CD4-positive, alpha-beta T cell treated with Interleukin-6 for 4 hours (primary cell): Measurements from ENCODE around the gene ANO2.
"Not testable (repeated sequence)": the region's sequence is repeated elsewhere in the genome, so short reads cannot be mapped to it uniquely, and the experiment has no call there.

Experiments used
- DNase-seq: peaks from one replicate; pipeline ENCODE4 v3.0.0-alpha.2; 2020; ENCODE audit warnings: mixed read lengths

Gene ANO2

DNA sequence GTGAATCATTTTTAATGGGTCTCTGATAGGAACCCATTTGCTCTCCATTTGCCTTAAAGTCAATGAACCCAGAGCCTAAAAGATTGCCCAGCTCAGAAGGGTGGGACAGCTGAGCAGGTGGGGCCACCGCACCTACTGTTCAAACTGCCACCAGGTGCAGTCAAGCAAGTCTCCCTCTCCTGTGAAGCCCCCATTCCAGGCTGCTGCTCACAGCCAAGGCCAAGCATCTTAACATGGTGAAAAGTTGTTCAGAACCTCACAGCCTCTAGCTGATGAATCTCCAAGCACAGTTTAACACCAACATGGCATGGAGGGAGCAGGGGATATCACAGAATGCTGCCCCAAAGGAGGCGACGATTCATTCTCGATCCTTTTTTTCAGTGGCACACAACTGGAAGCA, 29.5 kb downstream of the ANO2 start:
- DNase-seq, result no peak

DNA sequence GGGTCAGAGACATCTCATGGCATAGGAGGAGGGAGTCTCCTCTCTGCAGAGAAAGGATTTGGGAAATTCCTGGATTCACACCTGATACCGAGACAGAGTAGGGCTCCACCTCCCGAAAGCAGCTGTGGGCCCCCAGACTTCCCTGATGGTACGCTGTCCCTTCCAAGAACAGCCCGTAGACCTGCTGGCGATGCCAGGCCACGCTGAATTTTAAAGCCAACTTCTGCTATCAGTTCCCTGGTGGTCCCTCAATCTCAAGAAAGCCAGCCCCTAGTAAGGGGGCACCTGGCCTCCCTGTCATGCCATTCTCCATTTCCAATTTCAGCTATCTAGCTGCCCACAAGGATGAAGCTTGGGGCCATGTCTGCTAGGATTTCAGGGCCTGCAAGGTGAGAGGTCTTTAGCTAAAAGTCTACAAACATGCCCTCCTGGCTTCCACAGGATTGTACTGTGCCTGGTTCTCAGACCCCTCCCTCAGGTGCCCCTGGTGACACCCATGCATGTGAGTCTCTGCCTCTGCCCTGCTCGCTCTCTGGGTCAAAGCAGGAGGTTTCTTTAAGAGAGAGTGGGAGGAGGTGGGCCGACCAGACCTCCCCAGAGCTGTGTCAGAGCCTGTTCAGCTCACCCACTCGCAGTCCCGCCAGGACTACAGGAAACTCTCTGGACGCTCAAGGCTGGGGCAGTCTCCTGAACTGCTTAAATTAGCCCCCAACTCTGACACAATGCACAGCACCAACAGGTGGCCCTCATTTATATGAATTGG, 30.5 kb downstream of the ANO2 start:
- no peak for DNase-seq

- no peak for DNase-seq
Measured at GRCh38 chr12:5913387-5913786, 31.7 kb downstream of the ANO2 start.

DNA sequence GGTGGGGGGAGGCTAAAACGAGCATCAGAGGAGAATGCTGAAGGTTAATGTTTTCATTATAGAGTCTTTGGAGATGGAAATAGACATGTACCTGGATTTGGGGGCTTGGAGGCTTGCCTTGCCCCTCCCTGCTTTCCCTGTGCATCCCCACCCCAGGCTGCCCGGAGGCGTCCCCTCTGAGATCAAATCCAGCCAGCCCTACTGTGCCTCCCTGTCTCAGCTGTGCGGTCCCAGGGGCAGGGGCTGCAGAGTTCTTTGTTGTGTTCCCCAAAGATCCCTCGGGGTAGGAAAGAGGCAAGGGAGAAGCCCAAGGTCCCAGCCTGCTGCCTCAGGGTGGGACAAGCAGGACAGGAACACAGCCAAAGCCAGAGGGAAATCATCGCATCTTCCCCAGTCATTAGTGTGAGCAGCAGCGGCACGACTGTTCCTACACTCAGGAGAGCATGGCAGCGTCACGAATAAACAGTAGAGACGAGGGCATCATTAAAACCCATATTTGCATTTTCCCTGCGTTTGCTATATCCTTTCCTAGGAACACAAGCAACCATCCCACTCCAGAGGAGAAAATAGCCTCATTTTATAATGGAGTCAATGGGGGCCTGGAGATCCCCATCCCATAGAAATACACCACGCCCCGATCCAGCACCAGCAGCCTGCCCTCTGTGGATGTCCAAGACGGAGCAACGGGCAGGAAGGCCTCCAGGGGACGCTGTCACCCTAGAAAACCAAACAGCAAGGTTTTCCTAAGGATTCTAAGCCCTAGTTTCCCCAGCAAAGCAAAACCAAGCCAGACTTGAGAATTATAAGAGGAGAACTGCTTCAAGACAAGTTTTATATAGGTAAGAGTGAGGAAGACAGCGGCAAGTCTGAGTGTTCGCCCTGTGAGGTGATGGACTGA, 32.4 kb downstream of the ANO2 start:
- DNase-seq, result no peak

- no peak for DNase-seq
Measured at GRCh38 chr12:5912011-5912410, 33.0 kb downstream of the ANO2 start.

DNA sequence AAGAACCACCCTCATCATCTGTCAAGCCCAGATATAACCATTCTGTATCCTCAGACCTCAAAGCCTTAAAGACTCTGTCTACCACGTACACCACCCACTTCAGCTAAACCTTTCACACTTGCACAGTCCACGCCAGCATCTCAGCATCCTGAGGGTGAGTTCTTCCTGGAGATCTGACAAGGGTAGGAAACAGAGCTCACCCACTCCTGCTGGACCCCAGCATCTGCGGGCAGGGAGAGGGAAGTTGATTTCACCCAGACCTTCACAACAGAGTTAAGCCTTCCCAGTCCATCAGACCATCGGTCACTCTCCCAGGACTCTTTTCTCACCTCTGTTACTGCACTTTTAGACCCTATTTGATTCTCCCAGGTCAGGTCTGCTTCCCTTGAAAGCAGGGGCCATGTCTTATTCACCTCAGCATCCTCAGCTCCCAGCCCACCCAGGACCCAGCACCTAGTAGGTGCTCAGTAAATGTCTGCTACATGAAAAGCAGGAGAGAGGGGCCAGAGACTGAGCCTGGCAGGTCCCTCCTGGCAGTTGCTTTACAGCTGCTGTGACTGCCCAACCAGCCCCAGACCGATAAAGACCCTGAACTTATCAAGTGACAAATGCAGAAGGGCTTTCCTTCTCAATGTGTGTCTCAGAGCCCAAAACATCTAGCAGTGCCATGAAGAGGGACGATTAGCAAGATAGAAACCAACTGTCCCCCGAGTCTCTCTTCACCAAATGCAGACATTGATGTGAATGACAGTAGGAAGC, 34.1 kb downstream of the ANO2 start:
- DNase-seq, result no peak

DNA sequence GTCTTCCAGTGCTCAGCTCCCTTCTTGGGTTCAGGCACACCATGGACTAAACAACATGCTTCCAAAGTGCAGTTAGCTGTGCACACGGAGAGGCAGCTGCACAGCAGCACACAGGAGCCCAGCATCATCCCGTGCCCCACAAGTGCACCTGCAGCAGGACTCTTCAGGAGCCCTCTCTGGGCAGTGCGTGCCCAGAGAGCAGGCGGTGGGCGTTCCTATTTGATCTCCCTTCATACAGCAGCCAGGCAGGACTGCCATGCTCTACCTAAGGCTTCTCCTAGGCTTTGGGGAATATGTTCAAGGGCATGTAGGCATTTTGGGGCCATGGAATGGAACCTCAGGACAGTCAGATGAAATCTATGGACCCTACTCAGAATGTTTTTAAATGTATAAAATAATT, 35.5 kb downstream of the ANO2 start:
- DNase-seq, result no peak

- DNase-seq, result no peak
Measured at GRCh38 chr12:5908251-5908650, 36.8 kb downstream of the ANO2 start.

DNA sequence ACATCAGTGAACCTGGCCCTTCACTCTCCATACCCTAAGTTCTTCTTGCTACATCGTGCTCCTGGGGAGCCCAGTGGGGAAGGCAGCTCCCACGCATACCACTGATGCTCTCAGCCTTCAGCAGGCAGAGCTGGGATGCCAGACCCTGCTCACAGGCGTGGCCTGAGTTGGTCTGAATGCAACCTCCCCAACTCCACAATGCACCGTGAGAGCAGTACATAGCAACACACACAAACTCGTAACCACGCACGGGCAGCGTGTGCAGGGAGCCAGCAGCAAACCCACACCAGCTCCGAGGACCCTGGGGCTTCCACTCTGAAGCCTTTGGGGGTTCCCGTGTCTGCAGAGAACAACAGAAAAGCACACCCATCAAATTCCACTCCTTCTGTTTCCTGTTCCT, 37.3 kb downstream of the ANO2 start:
- DNase-seq, result no peak

DNA sequence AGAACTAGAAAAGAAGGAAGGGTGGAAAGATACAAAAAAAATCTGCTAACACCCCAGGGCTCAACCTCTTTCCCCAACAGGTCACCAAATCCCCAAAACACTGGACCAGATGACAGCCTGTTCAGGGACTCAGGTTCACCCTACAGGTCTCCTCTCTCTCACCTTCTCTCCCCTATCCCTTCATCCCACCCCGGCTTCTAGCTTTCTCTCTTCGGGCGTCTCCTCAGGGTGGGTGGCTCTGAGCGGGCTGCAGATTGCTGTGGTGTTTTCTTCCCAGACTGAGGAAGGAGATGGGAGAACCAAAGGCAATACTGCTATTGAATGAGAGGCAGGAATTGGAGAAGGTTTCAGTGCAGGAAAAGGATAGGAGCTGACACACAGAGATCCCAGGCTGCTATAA, 39.3 kb downstream of the ANO2 start:
- no peak for DNase-seq

DNA sequence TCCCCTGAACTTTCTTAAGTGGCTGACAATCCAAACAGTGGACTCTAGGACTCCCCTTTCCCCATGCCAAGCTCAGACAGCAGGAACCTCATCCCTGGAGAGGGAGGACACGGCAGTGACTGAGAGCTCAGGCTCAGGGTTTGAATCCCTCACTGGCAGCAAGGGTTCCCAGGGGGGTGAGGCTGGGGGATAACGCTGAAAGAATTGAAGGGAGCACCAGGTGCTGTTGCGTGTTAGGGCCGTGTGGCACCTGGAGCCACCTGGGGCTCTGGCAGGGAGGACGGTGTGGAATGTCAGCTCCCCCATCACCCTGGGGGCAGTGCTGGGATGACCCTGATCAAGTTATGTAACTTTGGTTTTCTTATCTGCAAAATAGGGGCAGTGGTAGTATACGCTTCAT, 40.1 kb downstream of the ANO2 start:
- DNase-seq, result no peak

DNA sequence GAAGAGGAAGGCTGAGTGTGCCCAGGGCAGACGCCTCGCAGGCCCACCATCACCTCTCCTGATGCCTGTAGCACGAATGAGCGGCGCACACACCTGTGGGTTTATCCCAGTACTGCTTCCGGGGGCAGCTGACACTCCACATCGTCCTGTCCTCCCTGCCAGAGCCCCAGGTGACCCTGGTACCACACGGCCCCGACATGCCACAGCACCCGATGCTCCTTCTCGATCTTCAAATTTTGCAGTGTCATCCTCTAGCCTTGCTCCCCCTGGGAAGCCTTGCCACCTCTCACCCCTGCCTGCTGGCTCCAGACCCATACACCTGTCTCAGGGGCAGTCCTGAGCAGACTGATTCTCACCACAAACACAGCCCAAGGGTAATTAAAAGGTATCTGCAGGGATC, 40.6 kb downstream of the ANO2 start:
- DNase-seq, result no peak

DNA sequence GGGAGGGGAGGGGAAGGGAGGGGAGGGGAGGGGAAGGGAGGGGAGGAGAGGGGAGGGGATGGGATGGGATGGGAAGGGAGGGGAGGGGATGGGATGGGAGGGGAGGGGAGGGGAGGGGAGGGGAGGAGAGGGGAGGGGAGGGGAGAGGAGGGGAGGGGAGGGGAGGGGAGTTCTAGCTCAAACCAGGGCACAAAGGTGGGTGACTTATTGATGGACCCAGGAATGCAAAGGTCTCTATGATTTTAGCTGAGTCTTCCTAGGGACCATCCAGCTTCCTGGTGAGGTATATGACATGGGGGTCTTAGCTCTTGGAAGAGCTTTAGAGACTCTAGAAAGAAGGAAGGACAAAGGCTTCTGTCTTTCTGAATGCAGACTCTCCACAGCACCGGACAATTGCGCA, 42.3 kb downstream of the ANO2 start:
- no peak for DNase-seq

DNA sequence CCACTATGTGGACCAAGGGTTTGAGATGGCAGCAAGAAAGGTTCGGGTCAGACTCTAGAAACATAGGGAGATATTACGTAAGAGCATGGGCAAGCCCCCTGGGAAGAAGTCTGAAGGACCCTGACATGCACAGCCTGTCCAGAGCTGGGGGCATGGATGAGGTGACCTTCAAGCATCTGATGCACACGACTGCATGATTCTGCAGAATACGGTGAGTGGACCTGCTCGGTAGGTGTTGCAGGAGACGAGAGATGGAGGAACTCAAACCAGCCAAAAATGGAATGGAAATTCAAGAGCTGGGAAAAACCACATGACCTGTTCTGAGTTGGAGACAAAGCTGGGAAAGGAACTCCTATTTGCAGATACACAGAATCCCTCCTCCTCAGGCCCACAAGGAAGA, 43.6 kb downstream of the ANO2 start:
- no peak for DNase-seq

GRCh38 chr12:5900533-5901205, 44.4 kb downstream of the ANO2 start:
- DNase-seq, result no peak

DNA sequence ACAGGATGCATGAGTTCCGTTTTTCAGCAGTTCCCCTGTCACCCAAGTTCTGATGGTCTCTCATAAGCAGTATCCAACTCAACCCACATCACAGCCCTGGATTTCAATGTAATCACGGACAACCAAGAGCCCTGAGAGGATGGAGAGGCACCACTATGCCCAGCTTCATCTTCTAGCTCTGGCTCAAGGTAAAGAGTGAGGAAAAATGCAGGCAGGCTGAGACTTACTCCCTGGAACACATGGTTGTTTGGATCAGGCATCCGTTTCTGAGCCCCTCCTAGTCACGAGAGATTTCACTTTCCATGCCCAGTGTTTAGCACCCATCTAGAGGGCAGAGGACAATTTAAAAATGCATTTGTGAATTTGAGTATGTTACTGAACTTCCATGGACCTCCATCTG, 45.0 kb downstream of the ANO2 start:
- no peak for DNase-seq

DNA sequence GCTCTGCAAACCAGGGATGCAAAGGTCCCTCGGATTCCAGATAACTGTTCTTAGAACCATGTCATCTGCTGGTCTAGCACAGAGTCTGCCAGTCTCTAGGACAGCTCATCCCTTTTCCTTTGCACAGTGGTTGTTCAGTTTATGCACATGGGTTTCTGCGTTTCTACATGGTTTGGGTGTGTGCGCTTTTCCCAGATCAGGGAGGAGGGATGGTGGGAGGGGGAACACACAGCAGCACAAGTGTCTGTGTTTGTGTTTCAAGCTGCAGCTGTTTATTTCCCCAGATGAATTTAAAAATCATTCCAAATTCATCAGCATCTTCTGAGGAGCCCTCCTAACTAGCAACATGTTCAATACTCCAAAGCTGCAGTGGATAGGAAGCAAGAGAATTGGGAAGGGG, 45.4 kb downstream of the ANO2 start:
- DNase-seq, result no peak

- DNase-seq, result no peak
Measured at GRCh38 chr12:5898874-5899273, 46.2 kb downstream of the ANO2 start.

- DNase-seq, result no peak
Measured at GRCh38 chr12:5889381-5890047, 55.5 kb downstream of the ANO2 start.

GRCh38 chr12:5888816-5889315, 56.2 kb downstream of the ANO2 start:
- no peak for DNase-seq

- DNase-seq, result not testable (repeated sequence)
Measured at GRCh38 chr12:5887819-5888218, 57.2 kb downstream of the ANO2 start.

- no peak for DNase-seq
Measured at GRCh38 chr12:5884866-5885265, 60.2 kb downstream of the ANO2 start.
